ENCODE measurements around the gene TRNP1. TPM values are rescaled to one million over a fixed set of nuclear protein-coding genes. Genes with fewer than 3 reads are reported as not detected.
"Not testable (repeated sequence)": the region's sequence is repeated elsewhere in the genome, so short reads cannot be mapped to it uniquely, and the experiment has no call there.

Gene TRNP1
- total and polyA plus RNA-seq, 4 donors = 0.97 to 10.0 (median 2.4) TPM

DNA sequence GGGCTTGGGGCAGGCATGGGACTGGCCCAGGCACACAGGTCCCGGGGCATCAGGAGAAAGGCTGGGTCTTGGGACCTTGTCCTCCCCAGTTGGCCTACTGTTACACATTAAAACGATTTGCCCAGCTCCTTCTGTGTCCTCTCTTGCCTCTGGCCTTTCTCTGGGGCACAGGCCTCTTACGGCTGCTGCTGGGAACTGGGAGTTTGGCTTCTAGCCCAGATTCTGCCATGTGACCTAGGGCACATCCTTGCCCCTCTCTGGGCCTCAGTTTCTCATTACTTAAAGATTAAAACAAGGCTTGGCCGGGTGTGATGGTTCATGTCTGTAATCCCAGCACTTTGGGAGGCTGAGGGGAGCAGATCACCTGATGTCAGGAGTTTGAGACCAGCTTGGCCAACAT is 47.2 kb upstream of the TRNP1 start:
- peak overlapping the region; percentile 9 to 61 for H3K27ac ChIP-seq (ENCODE audit: low read depth in 1 of 2, low read length in 2 of 2)
- no peak for DNase-seq (ENCODE audit: low spot score)
- H3K9ac ChIP-seq (ENCODE audit: low read depth in 1 of 2, low read length in 2 of 2) = no peak overlapping the region
- peaks cover 31 to 69% (median 56%) of the 10 kb centered on the region in 4 donors for H3K4me1 ChIP-seq (ENCODE audit: control insufficient read depth in 4 of 4, insufficient read depth in 4 of 4, low read length in 3 of 4)
- no peaks in the 10 kb centered on the region for H3K27me3 ChIP-seq (ENCODE audit: control insufficient read depth in 4 of 4, insufficient read depth in 4 of 4, low read length in 3 of 4)
- H3K9me3 ChIP-seq (ENCODE audit: control insufficient read depth in 4 of 4, low read length in 3 of 4) = no peaks in the 10 kb centered on the region
- H3K4me3 ChIP-seq (ENCODE audit: low read depth in 1 of 3, low read length in 3 of 3) = no peak overlapping the region
- 39% methylated on average over 4 of the region's 4 CpGs for WGBS
- TF ChIP-seq HNF4G (IDR thresholded peaks at IDR 0.05) (no peak), HNF4A (conservative IDR thresholded peaks at IDR 0.05) (peak; percentile 2 to 47)
- peaks cover 5 to 15% (median 10%) of the 10 kb centered on the region in 4 donors for H3K36me3 ChIP-seq (ENCODE audit: control insufficient read depth in 4 of 4, insufficient read depth in 3 of 4, low read depth in 1 of 4, low read length in 3 of 4)

GRCh38 chr1:26948725-26949057 is 44.8 kb upstream of the TRNP1 start:
- WGBS = 76% methylated on average over 16 of the region's 16 CpGs
- not testable (repeated sequence) for H3K27me3 ChIP-seq (ENCODE audit: control insufficient read depth in 4 of 4, insufficient read depth in 4 of 4, low read length in 3 of 4); H3K4me3 ChIP-seq (ENCODE audit: low read depth in 1 of 3, low read length in 3 of 3); H3K9me3 ChIP-seq (ENCODE audit: control insufficient read depth in 4 of 4, low read length in 3 of 4); DNase-seq (ENCODE audit: low spot score); H3K9ac ChIP-seq (ENCODE audit: low read depth in 1 of 2, low read length in 2 of 2); H3K36me3 ChIP-seq (ENCODE audit: control insufficient read depth in 4 of 4, insufficient read depth in 3 of 4, low read depth in 1 of 4, low read length in 3 of 4)
- Histone ChIP-seq H3K4me1 (ENCODE audit: control insufficient read depth in 4 of 4, insufficient read depth in 4 of 4, low read length in 3 of 4) (peaks cover 25 to 57% (median 49%) of the 10 kb centered on the region in 4 donors), H3K27ac (ENCODE audit: low read depth in 1 of 2, low read length in 2 of 2) (peak overlapping the region in 1 of 2 donors; percentile 9)

DNA sequence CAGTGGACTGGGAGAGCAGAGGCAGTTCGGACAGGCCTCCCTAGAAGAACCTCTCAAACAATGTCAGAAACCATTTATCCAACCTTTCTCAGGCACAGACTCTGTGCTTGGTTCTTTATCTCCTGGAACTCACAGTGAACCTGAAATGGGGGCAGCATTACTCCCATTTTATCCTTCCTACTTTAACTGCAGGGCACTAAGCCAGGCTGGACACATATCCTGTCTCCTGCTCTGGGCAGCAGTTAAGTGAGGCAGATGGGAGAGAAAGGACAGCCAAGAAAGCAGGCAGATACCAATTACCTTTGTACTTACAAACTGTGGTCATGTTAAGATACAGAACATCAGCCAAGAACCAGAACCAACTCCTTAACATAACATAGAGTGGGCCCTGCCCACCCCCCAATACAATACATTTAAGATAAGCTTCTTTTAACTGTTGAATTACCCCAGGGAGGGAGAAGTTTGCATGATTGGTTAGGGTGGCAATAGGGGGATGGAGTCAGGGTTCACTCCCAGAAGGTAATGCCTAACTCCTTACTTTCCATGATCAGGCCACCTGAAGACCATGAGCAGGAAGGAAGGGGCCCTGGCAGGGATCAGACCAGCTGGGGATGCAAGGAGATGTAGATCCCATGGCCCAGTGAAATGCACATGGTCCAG is 44.1 kb upstream of the TRNP1 start:
- peaks cover 23 to 51% (median 43%) of the 10 kb centered on the region in 4 donors for H3K4me1 ChIP-seq (ENCODE audit: control insufficient read depth in 4 of 4, insufficient read depth in 4 of 4, low read length in 3 of 4)
- no peak for DNase-seq (ENCODE audit: low spot score)
- no peak overlapping the region for H3K27ac ChIP-seq (ENCODE audit: low read depth in 1 of 2, low read length in 2 of 2)
- no peak for TF ChIP-seq FOXA1 (IDR thresholded peaks at IDR 0.05)
- TF ChIP-seq RXRA (IDR thresholded peaks at IDR 0.05) = peak in 1 of 2 donors; percentile 14
- peak in 1 of 2 donors; percentile 3 for TF ChIP-seq HNF4A (conservative IDR thresholded peaks at IDR 0.05)
- H3K27me3 ChIP-seq (ENCODE audit: control insufficient read depth in 4 of 4, insufficient read depth in 4 of 4, low read length in 3 of 4) = no peaks in the 10 kb centered on the region
- no peak overlapping the region for H3K4me3 ChIP-seq (ENCODE audit: low read depth in 1 of 3, low read length in 3 of 3)
- no peaks in the 10 kb centered on the region for H3K9me3 ChIP-seq (ENCODE audit: control insufficient read depth in 4 of 4, low read length in 3 of 4)
- H3K36me3 ChIP-seq (ENCODE audit: control insufficient read depth in 4 of 4, insufficient read depth in 3 of 4, low read depth in 1 of 4, low read length in 3 of 4) = peaks cover 0 to 1% (median 0%) of the 10 kb centered on the region in 4 donors
- H3K9ac ChIP-seq (ENCODE audit: low read depth in 1 of 2, low read length in 2 of 2) = no peak overlapping the region
- 85% methylated on average over 1 of the region's 1 CpG for WGBS

DNA sequence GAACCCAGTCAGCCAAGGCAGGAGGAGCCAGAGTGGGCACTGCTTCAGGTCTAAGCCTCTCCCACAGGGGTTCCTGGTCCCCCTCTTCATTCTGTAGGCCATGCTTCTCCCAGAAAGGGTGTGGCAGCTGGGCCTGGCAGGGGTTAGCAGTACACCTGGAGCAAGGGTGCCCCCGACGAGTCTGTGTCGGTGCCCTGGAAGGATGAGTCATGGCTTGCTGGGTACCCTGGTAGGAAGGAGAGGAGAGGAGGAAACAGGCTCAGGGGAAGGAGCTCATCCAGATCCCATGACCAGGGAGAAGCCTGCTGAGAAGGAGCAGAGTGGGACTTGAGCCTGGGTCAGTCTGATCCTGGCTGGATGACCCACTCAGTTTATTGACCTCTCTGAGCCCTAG is 43.6 kb upstream of the TRNP1 start:
- Histone ChIP-seq H3K36me3 (ENCODE audit: control insufficient read depth in 4 of 4, insufficient read depth in 3 of 4, low read depth in 1 of 4, low read length in 3 of 4) (peaks cover 0 to 1% (median 0%) of the 10 kb centered on the region in 4 donors), H3K27me3 (ENCODE audit: control insufficient read depth in 4 of 4, insufficient read depth in 4 of 4, low read length in 3 of 4) (no peaks in the 10 kb centered on the region), H3K9me3 (ENCODE audit: control insufficient read depth in 4 of 4, low read length in 3 of 4) (no peaks in the 10 kb centered on the region), H3K4me1 (ENCODE audit: control insufficient read depth in 4 of 4, insufficient read depth in 4 of 4, low read length in 3 of 4) (peaks cover 18 to 46% (median 42%) of the 10 kb centered on the region in 4 donors), H3K27ac (ENCODE audit: low read depth in 1 of 2, low read length in 2 of 2) (no peak overlapping the region), H3K4me3 (ENCODE audit: low read depth in 1 of 3, low read length in 3 of 3) (no peak overlapping the region), H3K9ac (ENCODE audit: low read depth in 1 of 2, low read length in 2 of 2) (no peak overlapping the region)
- WGBS = 83% methylated on average over 3 of the region's 3 CpGs
- no peak for DNase-seq (ENCODE audit: low spot score)
- TF ChIP-seq REST (IDR thresholded peaks at IDR 0.05) (no peak), FOXA2 (IDR thresholded peaks at IDR 0.05) (no peak), HNF4A (conservative IDR thresholded peaks at IDR 0.05) (no peak), HNF4G (IDR thresholded peaks at IDR 0.05) (no peak), SP1 (IDR thresholded peaks at IDR 0.05) (no peak), JUND (IDR thresholded peaks at IDR 0.05) (no peak), NR2F2 (IDR thresholded peaks at IDR 0.05) (no peak), FOXA1 (IDR thresholded peaks at IDR 0.05) (no peak), CTCF (IDR thresholded peaks at IDR 0.05; ENCODE audit: low read depth, low read length, missing input control) (no peak), TAF1 (conservative IDR thresholded peaks at IDR 0.05) (no peak), GABPA (IDR thresholded peaks at IDR 0.05 in 1 of 2, conservative IDR thresholded peaks at IDR 0.05 in 1 of 2) (no peak), ZBTB33 (IDR thresholded peaks at IDR 0.05) (no peak), MAX (IDR thresholded peaks at IDR 0.05) (no peak), RXRA (IDR thresholded peaks at IDR 0.05) (no peak), EGR1 (IDR thresholded peaks at IDR 0.05; ENCODE audit: low read depth in 2 of 2) (no peak)
- TF ChIP-seq, protein P1, sequence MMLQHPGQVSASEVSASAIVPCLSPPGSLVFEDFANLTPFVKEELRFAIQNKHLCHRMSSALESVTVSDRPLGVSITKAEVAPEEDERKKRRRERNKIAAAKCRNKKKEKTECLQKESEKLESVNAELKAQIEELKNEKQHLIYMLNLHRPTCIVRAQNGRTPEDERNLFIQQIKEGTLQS (IDR thresholded peaks at IDR 0.05) = no peak
